Stomach (tissue), 9 donors: ENCODE data around the gene MCC. TPM values are rescaled to one million over a fixed set of nuclear protein-coding genes. Genes with fewer than 3 reads are reported as not detected.
A peak's percentile ranks its signal among the peaks of the same experiment; 100 is the strongest.

Source experiments
- DNase-seq, 2 donors: peaks; one replicate each; pipeline versions ENCODE4 v3.0.0 to v3.0.0-alpha.2; 2013 to 2019
- H3K27ac ChIP-seq, 5 donors: fragments of 200-600 bp in 4 of 5; sonication (generic) in 4 of 5; one replicate each; pipeline ENCODE4 v1.5.1; 2013 to 2019; ENCODE audit warnings: mild to moderate bottlenecking in 1 of 5, moderate library complexity in 1 of 5
- H3K27me3 ChIP-seq, 3 donors: fragments of 200-600 bp; sonication (generic); one replicate each; pipeline ENCODE4 v1.5.1; 2017 to 2019; ENCODE audit warnings: mixed run types in 1 of 3
- H3K36me3 ChIP-seq, 4 donors: fragments of 200-600 bp; sonication (generic); 1 replicate in 3 of 4; 2 replicates in 1 of 4; pipeline ENCODE4 v1.5.1; 2016 to 2019
- H3K4me1 ChIP-seq, 4 donors: fragments of 200-600 bp; sonication (generic); one replicate each; pipeline ENCODE4 v1.5.1; 2016 to 2019
- H3K4me3 ChIP-seq, 4 donors: fragments of 200-600 bp; sonication (generic) in 3 of 4; one replicate each; pipeline ENCODE4 v1.5.1; 2016 to 2019; ENCODE audit warnings: mild to moderate bottlenecking in 1 of 4
- H3K9me3 ChIP-seq, 4 donors: fragments of 200-600 bp; sonication (generic); one replicate each; pipeline ENCODE4 v1.5.1; 2016 to 2019
- CTCF ChIP-seq, 7 experiments: fragments of 450-650 bp in 4 of 7; fragments of 200-600 bp in 3 of 7; sonication (generic) in 3 of 7; IDR thresholded peaks; one replicate each; pipeline ENCODE4 v1.5.1; 2016 to 2019; ENCODE audit warnings: antibody characterized with exemption in 7 of 7, control low read depth in 2 of 7, mild to moderate bottlenecking in 1 of 7
- EP300 ChIP-seq: sonication (generic); formaldehyde crosslinking; IDR thresholded peaks from one replicate; pipeline ENCODE4 v1.6.1; 2017; ENCODE audit warnings: antibody characterized with exemption
- POLR2A ChIP-seq, 4 donors: fragments of 450-650 bp; IDR thresholded peaks; one replicate each; pipeline ENCODE4 v1.6.1; 2016; ENCODE audit warnings: antibody characterized with exemption in 4 of 4, control low read depth in 2 of 4, mild to moderate bottlenecking in 1 of 4, moderate library complexity in 1 of 4
- POLR2AphosphoS5 ChIP-seq, 3 donors: sonication (generic); formaldehyde crosslinking; IDR thresholded peaks; one replicate each; pipeline ENCODE4 v1.6.1; 2016; ENCODE audit warnings: antibody characterized with exemption in 3 of 3
- WGBS, 5 donors: extraction: QIAGEN DNeasy Blood & Tissue Kit in 3 of 5; methylation state at CpG; one replicate each; pipeline versions ENCODE4 v1.1.5 to v1.1.7; 2013 to 2018; 5-methylcytosine and 5-hydroxymethylcytosine counted together
- intact Hi-C: fragments of 100-400 bp; cut with DNase I; formaldehyde crosslinking; loops from one replicate; pipeline ENCODE4 v1.15.1; 2023; ENCODE audit warnings: low total_unique reads
- polyA plus RNA-seq, 3 donors: library from polyadenylated mRNA; stranded (reverse); fragments of 200-250 nt; gene quantifications; one replicate each; pipeline ENCODE4 v1.2.3, GENCODE V29; 2013
- total RNA-seq, 5 donors: library from RNA; depleted of rRNA; stranded (reverse); fragments of >200 nt; gene quantifications; one replicate each; pipeline versions ENCODE4 v1.1.0 to v1.2.3, GENCODE V29; 2014 to 2016
- donor health status: healthy with polysubstance abuse.
- donor health status: Bipolar disorder and iron deficiency.
- donor health status: healthy.

MCC gene
- total and polyA plus RNA-seq, 8 donors, result 3.8 to 35.1 (median 8.9) TPM

GRCh38 chr5:112998296-112998695 is 490.0 kb downstream of the MCC start:
- H3K4me1 ChIP-seq, result peaks cover 0 to 14% (median 3%) of the 10 kb centered on the region in 4 donors
- TF ChIP-seq CTCF (IDR thresholded peaks at IDR 0.05), result no peak
- no peak for TF ChIP-seq EP300
- TF ChIP-seq POLR2AphosphoS5 (IDR thresholded peaks at IDR 0.05), result no peak
- TF ChIP-seq POLR2A (IDR thresholded peaks at IDR 0.05), result no peak
- H3K4me3 ChIP-seq, result no peak overlapping the region
- no peak overlapping the region for H3K27ac ChIP-seq
- intact Hi-C loops, result no loop called here
- H3K9me3 ChIP-seq, result no peaks in the 10 kb centered on the region
- no peaks in the 10 kb centered on the region for H3K27me3 ChIP-seq
- 86 to 91% (median 88%) methylated on average over 4 of the region's 4 CpGs for WGBS, 5 donors
- no peak for DNase-seq
- peaks cover 9 to 60% (median 50%) of the 10 kb centered on the region in 4 donors for H3K36me3 ChIP-seq

DNA sequence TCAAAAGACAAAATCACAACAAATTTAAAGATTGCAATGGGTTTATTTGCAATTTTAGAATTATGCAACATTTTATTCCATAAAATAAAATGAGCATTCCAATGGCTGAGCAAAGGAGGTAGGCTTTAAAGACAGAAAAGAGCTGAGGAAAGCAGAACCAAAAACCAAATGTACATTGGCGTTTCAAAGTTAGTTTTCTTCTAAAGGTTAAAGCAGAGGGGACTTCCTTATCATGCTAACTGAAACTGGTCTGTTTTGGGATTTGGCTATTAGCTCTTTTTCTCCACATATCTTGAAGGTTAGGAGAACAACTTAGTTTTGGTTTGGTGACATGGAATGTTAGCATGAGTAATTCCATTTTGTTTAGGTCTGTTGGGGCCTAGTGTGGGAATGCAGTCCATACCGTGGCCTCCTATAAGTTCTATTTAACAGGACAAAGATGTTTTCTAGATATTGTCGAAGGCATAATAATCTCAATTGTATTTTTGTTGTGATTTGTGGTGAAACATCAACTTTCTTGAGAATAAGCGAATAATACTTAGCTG is 491.4 kb downstream of the MCC start:
- no peaks in the 10 kb centered on the region for H3K27me3 ChIP-seq
- 77 to 90% (median 87%) methylated on average over 4 of the region's 4 CpGs for WGBS, 5 donors
- intact Hi-C loops, result no loop called here

GRCh38 chr5:112995764-112996618 is 492.3 kb downstream of the MCC start:
- no peak overlapping the region for H3K4me3 ChIP-seq
- H3K27me3 ChIP-seq, result no peaks in the 10 kb centered on the region
- no peaks in the 10 kb centered on the region for H3K9me3 ChIP-seq
- H3K36me3 ChIP-seq, result peaks cover 0 to 44% (median 34%) of the 10 kb centered on the region in 4 donors
- TF ChIP-seq CTCF (IDR thresholded peaks at IDR 0.05) (peak in 5 of 7 experiments; percentile 65 to 87 (median 84)), EP300 (no peak), POLR2AphosphoS5 (IDR thresholded peaks at IDR 0.05) (peak in 2 of 3 donors; percentile 47 to 53), POLR2A (IDR thresholded peaks at IDR 0.05) (no peak)
- peaks cover 0 to 14% (median 3%) of the 10 kb centered on the region in 4 donors for H3K4me1 ChIP-seq
- 21 to 23% (median 23%) methylated on average over 7 of the region's 7 CpGs for WGBS, 5 donors
- intact Hi-C loops, result no loop called here
- no peak overlapping the region for H3K27ac ChIP-seq
- peak; percentile 75 to 87 for DNase-seq

More for the DNA sequence above, 491.4 kb downstream of the MCC start:
- H3K4me3 ChIP-seq, result no peak overlapping the region
- H3K27ac ChIP-seq, result no peak overlapping the region
- H3K36me3 ChIP-seq, result peaks cover 0 to 53% (median 43%) of the 10 kb centered on the region in 4 donors
- H3K4me1 ChIP-seq, result peaks cover 0 to 14% (median 3%) of the 10 kb centered on the region in 4 donors
- no peaks in the 10 kb centered on the region for H3K9me3 ChIP-seq
- no peak for DNase-seq
- TF ChIP-seq EP300 (no peak), POLR2AphosphoS5 (IDR thresholded peaks at IDR 0.05) (no peak), CTCF (IDR thresholded peaks at IDR 0.05) (no peak), POLR2A (IDR thresholded peaks at IDR 0.05) (no peak)

- Histone ChIP-seq H3K36me3 (peaks cover 0 to 20% (median 13%) of the 10 kb centered on the region in 4 donors), H3K4me3 (no peak overlapping the region), H3K4me1 (peaks cover 0 to 22% (median 4%) of the 10 kb centered on the region in 4 donors), H3K9me3 (no peaks in the 10 kb centered on the region), H3K27me3 (no peaks in the 10 kb centered on the region), H3K27ac (no peak overlapping the region)
- intact Hi-C loops, result no loop called here
- no peak for TF ChIP-seq EP300
- TF ChIP-seq POLR2A (IDR thresholded peaks at IDR 0.05), result no peak
- no peak for TF ChIP-seq POLR2AphosphoS5 (IDR thresholded peaks at IDR 0.05)
- no peak for TF ChIP-seq CTCF (IDR thresholded peaks at IDR 0.05)
- DNase-seq, result no peak
- 91 to 97% (median 95%) methylated on average over 4 of the region's 4 CpGs for WGBS, 5 donors
Observed at GRCh38 chr5:112986224-112986623, 502.0 kb downstream of the MCC start.
